Mononuclear cell (primary cell): ENCODE data around the gene ATP8A2. TPM values are rescaled to one million over a fixed set of nuclear protein-coding genes. Genes with fewer than 3 reads are reported as not detected.
"Not testable (repeated sequence)": the region's sequence is repeated elsewhere in the genome, so short reads cannot be mapped to it uniquely, and the experiment has no call there.

ENCODE experiments used
- H3K27me3 ChIP-seq: 2 replicates; pipeline ENCODE4 v1.6.0; 2011; ENCODE audit warnings: low read length, control low read depth; ENCODE audit not compliant: insufficient read depth
- H3K4me1 ChIP-seq: 2 replicates; pipeline ENCODE4 v1.5.1; 2011; ENCODE audit warnings: mild to moderate bottlenecking, low read length, control low read depth; ENCODE audit not compliant: insufficient read depth
- H3K4me3 ChIP-seq: 2 replicates; pipeline ENCODE4 v1.5.1; 2011; ENCODE audit warnings: mild to moderate bottlenecking, low read length, moderate library complexity
- H3K9me3 ChIP-seq: 2 replicates; pipeline ENCODE4 v1.5.1; 2011; ENCODE audit warnings: low read depth, mild to moderate bottlenecking, control low read depth, low read length
- total RNA-seq: library from RNA; depleted of rRNA; stranded (reverse); fragments of >200 nt; gene quantifications from one replicate; pipeline ENCODE4 v1.2.3, GENCODE V29; 2012

The ATP8A2 gene
- total RNA-seq, 1 donor = 0.21 TPM

DNA sequence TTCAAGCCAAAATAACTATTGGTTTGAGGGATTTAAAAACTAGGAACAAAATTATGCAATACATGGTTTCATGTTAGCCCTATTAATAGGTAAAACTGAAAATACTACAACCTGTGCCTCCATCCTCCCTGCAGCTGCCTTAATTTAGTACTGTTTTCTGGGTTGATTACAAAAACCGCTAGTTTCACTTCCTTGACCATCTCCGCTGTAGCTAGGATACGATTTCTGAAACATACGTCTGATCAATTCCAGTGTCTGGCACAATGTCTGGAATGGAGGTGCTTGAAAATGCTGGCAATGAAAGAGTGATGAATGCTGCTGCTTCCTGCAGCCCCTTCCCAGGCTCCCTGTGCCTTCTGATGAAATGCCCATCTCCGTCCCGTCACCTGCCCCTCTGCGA lies 406.6 kb downstream of the ATP8A2 start:
- Histone ChIP-seq H3K27me3 (no peaks in the 10 kb centered on the region), H3K4me1 (no peaks in the 10 kb centered on the region), H3K4me3 (no peak overlapping the region), H3K9me3 (no peaks in the 10 kb centered on the region)

DNA sequence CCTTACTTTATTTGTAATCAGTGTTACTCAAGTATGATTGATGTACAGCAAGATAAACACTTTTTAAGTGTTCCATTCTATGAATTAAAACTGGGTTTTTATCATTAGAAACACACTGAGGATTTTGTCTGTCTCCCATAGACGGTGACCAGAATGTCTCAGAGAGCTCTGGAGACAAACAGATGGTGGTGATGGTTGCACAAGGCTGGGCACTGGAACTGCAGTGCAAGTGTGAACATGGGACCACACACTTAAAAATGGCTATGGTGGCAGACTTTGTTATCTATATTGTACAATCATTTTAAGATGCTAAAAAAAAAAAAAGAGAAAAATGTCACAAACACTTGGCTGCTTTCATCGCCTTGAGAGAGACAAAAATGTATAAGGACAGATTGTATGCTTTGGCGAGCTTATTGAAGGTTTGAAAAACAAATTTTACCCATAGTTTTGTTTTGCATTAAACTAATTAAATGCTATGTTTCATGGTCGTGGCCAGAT lies 407.1 kb downstream of the ATP8A2 start:
- no peaks in the 10 kb centered on the region for H3K4me1 ChIP-seq
- no peaks in the 10 kb centered on the region for H3K27me3 ChIP-seq
- no peaks in the 10 kb centered on the region for H3K9me3 ChIP-seq
- no peak overlapping the region for H3K4me3 ChIP-seq

DNA sequence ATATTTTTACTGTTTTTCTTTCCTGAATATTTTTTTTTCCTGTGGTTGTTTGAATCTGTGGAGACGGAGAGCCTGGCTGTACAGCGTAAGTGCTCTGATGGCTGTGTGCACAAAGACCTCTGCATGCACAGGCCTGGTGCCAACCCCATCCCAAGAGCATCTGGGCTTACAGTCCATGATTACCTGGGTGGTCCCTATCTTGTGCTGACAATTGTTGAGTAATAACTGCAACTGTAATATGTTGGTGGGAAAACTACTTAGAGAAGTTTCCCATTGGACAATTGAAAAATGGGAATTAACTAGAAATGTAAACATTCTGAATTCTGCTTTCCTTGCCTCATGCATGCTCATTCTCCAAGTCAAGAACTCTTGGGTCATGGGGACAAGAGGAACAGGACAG lies 411.3 kb downstream of the ATP8A2 start:
- H3K4me1 ChIP-seq = no peaks in the 10 kb centered on the region
- H3K4me3 ChIP-seq = no peak overlapping the region
- no peaks in the 10 kb centered on the region for H3K27me3 ChIP-seq

DNA sequence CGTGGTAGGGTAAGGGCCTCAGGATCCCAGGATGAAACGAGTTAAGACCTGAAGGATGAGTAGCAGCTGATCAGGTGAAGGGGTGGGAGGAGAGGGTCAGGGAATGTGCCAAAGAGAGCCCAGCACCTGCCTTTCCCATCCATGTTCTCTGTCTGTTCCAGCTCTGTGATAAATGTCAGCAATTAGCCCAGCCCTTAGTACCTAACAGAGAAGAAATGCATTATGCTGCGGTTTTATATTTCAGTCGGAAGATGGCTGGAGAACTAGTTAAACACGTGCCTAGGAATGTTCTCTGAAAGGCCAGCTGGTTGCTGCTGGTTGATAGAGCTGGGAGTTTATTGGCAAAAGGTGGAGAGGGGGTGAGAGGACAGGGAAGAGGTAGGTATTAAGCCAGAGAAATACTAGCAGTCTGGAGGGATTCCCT lies 411.8 kb downstream of the ATP8A2 start:
- H3K27me3 ChIP-seq = no peaks in the 10 kb centered on the region
- no peaks in the 10 kb centered on the region for H3K9me3 ChIP-seq
- H3K4me1 ChIP-seq = no peaks in the 10 kb centered on the region
- no peak overlapping the region for H3K4me3 ChIP-seq

More for the DNA sequence above, 411.3 kb downstream of the ATP8A2 start:
- no peaks in the 10 kb centered on the region for H3K9me3 ChIP-seq

DNA sequence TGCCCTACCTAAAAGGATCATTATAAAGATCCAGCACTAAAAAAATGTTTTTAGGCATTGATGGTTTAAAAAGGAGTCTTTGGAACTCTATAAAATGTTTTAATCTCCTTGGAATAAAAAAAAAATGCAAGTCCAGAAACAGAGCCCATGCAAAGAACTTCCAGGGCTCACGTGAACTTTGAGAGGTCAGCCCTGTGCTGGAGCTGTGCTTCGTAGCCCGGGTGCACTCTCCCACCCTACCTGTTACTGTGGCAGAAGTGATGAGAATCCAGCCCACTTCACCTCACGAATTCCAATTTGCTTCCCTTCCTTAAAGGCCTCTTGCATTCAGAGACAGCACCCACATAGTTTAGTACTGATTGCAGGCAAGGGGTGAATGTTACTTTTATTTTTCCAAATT lies 412.3 kb downstream of the ATP8A2 start:
- Histone ChIP-seq H3K9me3 (no peaks in the 10 kb centered on the region), H3K27me3 (no peaks in the 10 kb centered on the region), H3K4me3 (no peak overlapping the region), H3K4me1 (no peaks in the 10 kb centered on the region)

DNA sequence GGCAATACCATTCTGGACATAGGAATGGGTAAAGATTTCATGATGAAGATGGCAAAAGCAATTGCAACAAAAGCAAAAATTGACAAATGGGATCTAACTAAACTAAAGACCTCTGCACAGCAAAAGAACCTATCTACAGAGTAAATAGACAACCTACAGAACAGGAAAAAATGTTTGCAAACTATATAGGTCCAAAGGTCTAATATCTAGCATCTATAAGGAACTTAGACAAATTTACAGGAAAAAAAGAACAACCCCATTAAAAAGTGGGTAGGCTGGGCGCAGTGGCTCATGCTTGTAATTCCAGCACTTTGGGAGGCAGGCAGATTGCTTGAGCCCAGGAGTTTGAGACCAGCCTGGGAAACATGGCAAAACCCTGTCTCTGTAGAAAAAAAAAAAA lies 418.4 kb downstream of the ATP8A2 start:
- not testable (repeated sequence) for H3K9me3 ChIP-seq, H3K4me1 ChIP-seq, H3K27me3 ChIP-seq, H3K4me3 ChIP-seq

DNA sequence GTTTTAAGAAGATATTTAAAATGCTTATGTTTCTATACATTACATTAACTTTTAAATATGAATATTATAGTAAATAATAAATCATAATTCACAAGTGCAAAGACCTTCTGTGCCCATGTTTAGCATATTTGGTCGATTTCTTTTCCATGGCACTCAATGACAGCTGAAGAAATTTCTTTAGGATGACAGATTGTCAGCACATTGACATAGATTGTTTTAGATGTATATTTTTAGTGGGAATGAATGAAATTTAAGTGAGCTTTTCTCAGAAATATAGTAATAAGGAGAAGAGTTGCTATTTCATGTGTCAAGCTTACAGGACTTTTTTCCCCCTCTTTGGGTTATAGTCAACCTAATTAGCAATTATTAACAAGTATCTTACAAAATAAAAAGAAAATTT lies 423.5 kb downstream of the ATP8A2 start:
- Histone ChIP-seq H3K4me1 (no peaks in the 10 kb centered on the region), H3K9me3 (no peaks in the 10 kb centered on the region), H3K4me3 (no peak overlapping the region), H3K27me3 (no peaks in the 10 kb centered on the region)

DNA sequence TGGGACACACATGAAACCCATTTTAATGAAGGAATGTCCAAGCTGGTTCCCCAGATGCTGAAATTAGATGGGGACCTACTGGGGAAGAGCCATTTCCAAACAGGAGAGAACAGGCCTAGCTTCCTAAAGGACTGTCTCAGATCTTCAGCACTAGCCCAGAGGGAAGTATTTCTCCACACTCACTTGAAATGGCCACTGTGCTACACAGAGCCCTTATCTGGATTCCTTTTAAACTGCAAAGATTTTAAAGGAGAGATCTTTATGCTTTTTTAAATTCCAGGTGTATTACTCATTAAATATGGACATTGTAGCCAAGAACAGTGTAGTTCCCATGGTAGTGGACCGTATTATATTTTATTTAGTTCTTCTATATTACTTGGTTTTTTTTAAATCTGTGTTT lies 424.7 kb downstream of the ATP8A2 start:
- no peak overlapping the region for H3K4me3 ChIP-seq
- H3K27me3 ChIP-seq = no peaks in the 10 kb centered on the region
- H3K9me3 ChIP-seq = no peaks in the 10 kb centered on the region
- no peaks in the 10 kb centered on the region for H3K4me1 ChIP-seq

DNA sequence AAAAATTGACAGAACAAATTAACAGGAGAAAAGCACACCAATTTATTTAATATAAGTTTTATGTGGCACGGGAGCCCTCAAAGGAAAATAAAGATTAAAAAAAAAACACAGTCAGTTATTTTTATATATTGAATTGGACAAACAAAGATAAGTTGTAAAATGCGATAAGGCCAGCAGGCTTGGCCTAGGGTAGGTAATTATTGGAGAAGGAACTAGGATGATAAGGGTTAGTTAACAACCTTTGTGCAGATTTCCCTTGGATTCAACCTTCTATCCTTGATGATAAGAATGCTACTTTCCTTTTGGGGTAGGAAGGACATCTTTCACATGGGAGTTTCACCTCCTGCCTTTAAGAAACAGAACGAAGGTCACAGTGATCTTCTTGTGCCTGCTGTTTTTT lies 427.2 kb downstream of the ATP8A2 start:
- Histone ChIP-seq H3K4me3 (no peak overlapping the region), H3K4me1 (no peaks in the 10 kb centered on the region), H3K9me3 (no peaks in the 10 kb centered on the region), H3K27me3 (no peaks in the 10 kb centered on the region)

DNA sequence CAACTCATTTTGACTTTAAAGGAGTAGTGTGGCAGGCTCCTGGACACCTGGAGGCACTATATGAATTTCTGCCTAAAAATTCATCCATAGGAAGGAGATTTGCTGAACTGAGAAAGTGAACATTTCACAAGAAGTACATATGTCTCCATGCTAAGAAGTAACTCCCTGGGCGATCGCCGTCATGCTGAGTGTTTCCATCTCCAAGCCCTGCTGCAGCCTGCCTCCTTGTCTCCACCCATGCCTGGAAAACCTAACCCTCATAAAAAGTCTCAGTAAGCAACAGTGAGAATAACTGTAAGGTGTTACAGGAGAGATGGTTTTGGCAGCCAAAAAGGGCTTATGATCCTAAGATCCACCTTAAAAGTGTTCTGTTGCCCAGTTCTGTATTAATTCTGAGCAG lies 428.7 kb downstream of the ATP8A2 start:
- Histone ChIP-seq H3K9me3 (no peaks in the 10 kb centered on the region), H3K27me3 (no peaks in the 10 kb centered on the region), H3K4me1 (no peaks in the 10 kb centered on the region), H3K4me3 (no peak overlapping the region)

DNA sequence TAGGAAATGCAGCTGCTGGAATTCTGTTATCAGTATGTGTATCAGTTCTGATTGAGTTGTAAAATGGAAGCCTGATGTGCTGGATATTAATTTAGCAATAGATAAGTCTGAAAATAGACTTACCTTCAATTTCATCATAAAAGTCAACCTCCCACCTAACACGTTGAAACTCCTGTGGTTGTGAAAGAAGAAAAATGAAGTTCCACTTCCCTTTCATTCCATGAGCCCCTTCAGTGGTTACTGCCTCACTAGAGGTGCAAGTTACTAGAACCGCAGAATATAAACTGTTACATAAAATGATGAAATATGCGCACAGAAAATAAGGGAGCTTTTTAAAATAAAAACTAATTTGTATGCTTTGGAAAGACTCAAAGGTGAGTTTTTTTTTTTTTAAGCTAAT lies 430.8 kb downstream of the ATP8A2 start:
- no peaks in the 10 kb centered on the region for H3K27me3 ChIP-seq
- no peaks in the 10 kb centered on the region for H3K4me1 ChIP-seq
- no peak overlapping the region for H3K4me3 ChIP-seq
- H3K9me3 ChIP-seq = no peaks in the 10 kb centered on the region

DNA sequence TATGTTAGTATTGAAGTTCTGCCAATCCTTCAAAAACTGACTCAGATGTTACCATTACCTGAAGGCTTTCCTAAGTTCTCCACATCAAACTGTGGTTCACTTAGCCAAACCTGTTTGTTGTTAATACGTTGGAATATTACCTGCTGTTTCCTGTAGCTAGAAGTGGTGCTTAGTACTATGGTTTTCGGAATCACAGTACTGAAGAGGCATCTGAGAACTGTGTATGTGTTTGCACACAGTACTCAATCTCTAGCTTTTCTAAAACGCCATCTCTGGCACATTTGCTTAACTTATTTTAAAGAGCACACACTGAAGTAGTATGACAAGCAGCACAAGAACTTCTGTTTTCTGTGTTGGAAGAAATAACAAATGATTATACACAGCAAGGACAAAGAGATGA lies 431.9 kb downstream of the ATP8A2 start:
- Histone ChIP-seq H3K27me3 (no peaks in the 10 kb centered on the region), H3K4me3 (no peak overlapping the region), H3K4me1 (no peaks in the 10 kb centered on the region), H3K9me3 (no peaks in the 10 kb centered on the region)

DNA sequence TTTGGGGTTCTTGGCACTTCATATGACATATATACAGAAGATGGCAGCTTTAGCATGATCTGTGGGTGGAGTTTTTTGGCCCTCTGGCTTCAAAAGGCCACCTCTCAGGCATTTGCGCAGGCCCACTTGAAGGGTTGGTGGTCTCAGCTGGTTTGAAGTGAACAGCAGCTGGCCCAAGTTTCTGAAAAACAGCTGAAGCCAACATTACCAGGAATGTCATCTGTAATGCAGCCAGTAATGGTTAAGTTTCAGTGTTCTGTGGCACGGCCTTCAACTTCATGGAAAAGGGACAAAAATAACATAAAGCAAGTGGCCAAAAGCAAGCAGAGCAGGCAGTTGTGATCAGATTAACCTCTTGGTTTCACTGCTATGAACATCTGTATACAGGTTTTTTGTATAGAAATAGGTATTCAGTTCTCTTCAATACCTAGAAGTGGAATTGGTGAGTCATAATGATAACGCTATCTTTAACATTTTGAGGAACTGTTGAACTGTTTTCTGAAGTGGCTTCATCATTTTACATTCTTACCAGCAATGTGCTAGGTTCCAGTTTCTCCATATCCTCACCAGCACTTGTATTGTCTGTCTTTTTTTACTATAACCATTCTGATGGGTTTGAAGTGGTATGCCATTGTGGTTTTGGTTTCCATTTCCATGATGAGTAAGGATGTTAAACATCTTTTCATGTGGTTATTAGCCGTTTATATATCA lies 434.6 kb downstream of the ATP8A2 start:
- H3K4me1 ChIP-seq = no peaks in the 10 kb centered on the region
- no peak overlapping the region for H3K4me3 ChIP-seq
- no peaks in the 10 kb centered on the region for H3K9me3 ChIP-seq
- H3K27me3 ChIP-seq = no peaks in the 10 kb centered on the region

DNA sequence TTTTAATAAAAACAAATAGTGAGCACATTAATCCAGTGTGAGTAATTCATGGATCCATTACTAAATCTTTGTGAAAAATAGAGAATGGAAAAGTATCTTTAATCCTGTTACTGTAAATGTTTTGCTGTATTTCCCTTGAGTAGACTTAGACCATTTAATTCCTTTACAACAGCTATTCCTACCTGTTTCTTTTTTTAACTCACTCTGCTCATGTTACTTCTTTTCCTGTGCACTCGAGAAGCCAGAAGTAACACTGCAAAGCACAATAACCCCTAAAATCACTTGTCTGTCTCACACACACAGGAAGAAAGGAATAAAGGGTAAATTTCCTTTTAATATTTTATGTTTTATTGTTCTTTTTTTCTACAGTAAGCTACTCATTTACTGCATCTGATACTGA lies 435.8 kb downstream of the ATP8A2 start:
- Histone ChIP-seq H3K4me3 (no peak overlapping the region), H3K9me3 (peaks cover 9% of the 10 kb centered on the region), H3K27me3 (no peaks in the 10 kb centered on the region), H3K4me1 (no peaks in the 10 kb centered on the region)

DNA sequence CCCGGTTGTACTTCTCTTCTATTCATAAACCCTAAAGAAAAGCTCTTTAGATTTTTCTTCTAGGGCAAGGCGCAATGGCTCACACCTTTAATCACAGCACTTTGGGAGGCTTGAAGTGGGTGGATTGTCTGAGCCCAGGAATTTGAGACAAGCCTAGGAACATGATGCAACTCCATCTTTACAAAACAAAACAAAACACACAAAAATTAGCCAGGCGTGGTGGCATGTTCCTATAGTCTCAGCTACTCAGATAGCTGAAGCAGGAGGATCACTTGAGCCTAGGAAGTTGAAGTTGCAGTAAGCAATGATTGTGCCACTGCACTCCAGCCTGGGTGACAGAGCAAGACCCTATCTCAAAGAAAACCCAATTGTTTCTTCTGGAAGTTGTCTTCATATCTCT lies 439.7 kb downstream of the ATP8A2 start:
- Histone ChIP-seq H3K9me3 (peaks cover 9% of the 10 kb centered on the region), H3K27me3 (no peaks in the 10 kb centered on the region), H3K4me1 (no peaks in the 10 kb centered on the region), H3K4me3 (no peak overlapping the region)

DNA sequence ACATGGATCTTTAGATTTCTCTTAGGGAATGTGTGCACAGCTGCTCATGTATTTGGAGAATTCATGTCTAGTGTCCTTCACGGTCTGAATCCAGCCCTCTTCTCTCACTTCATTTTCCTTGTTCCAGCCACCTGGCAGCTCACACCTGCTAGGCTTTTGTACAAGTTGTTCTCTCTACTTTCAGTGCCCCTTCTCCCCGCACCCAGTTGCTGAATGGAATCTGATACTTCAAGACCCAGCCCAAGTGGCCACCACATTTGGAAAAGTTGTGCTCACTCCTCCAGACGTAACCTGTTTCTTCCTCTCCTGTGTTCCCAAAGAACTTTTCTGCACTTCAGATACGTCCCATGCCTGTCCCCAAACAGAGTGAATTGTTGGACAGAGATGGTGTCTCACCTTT lies 444.5 kb downstream of the ATP8A2 start:
- Histone ChIP-seq H3K9me3 (peaks cover 9% of the 10 kb centered on the region), H3K4me1 (no peaks in the 10 kb centered on the region), H3K4me3 (no peak overlapping the region), H3K27me3 (no peaks in the 10 kb centered on the region)
